Measurements from ENCODE around the gene PTCH1.

The PTCH1 gene

DNA sequence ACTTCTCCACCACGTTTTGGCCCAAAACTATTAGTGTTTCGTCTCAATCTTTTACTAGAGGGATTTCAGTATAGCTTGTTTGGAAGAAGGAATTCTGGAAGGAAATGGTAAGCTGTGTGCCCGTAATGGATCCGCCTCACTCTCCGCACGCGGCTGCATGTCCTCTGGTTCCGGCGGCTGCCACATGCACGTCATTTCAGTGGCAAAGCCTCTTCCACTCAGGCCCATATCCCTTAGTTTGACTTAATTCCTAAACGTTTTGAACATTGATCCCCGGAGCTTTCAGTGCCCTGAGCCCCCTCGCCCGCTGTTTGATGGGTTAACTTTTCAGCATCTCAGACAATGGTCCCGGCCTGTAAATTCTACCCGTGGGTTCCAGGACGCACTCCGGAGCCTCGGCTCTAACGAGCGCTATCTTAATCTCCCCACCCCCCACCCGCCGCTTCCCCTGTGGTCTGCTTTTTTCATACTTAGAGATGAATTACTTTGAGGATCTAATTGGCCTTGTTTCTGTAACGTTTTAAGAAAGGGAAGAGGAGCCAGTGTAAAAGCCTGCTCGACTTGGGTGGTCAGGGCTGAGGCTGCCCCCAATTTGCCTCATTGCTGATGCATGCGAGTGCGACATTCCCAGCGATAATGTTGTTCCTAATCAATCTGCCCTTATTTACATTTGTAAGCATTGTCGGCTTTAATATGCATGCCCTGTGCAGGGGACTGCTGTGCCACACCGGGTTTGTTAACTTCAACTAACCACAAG is 4.6 kb downstream of the PTCH1 start:
- Histone ChIP-seq H3K4me1 (ENCODE audit: insufficient read depth, low read length) (peaks cover 36% of the 10 kb centered on the region), H3K4me3 (ENCODE audit: low read length) (peak overlapping the region; percentile 79), H3K27me3 (ENCODE audit: insufficient read depth, low read length) (peaks cover 60% of the 10 kb centered on the region), H3K27ac (ENCODE audit: low read depth, low read length) (peak overlapping the region; percentile 90; the same call in 1 of the 2 replicates), H3K9ac (ENCODE audit: low read depth, low read length) (peak overlapping the region; percentile 64; the same call in 1 of the 2 replicates), H3K9me3 (ENCODE audit: insufficient read depth, low read depth, low read length) (no peaks in the 10 kb centered on the region), H3K36me3 (ENCODE audit: insufficient read depth, low read length) (no peaks in the 10 kb centered on the region)
- 2% methylated on average over 30 of the region's 30 CpGs for WGBS

- Histone ChIP-seq H3K27me3 (ENCODE audit: insufficient read depth, low read length) (peaks cover 54% of the 10 kb centered on the region), H3K4me3 (ENCODE audit: low read length) (peak overlapping the region; percentile 79), H3K9ac (ENCODE audit: low read depth, low read length) (peak overlapping the region; percentile 64), H3K4me1 (ENCODE audit: insufficient read depth, low read length) (peaks cover 36% of the 10 kb centered on the region), H3K9me3 (ENCODE audit: insufficient read depth, low read depth, low read length) (no peaks in the 10 kb centered on the region), H3K27ac (ENCODE audit: low read depth, low read length) (peak overlapping the region; percentile 90), H3K36me3 (ENCODE audit: insufficient read depth, low read length) (no peaks in the 10 kb centered on the region)
- 1% methylated on average over 6 of the region's 6 CpGs for WGBS
These were observed 5.2 kb downstream of the PTCH1 start for GRCh38 chr9:95511616-95511931.

DNA sequence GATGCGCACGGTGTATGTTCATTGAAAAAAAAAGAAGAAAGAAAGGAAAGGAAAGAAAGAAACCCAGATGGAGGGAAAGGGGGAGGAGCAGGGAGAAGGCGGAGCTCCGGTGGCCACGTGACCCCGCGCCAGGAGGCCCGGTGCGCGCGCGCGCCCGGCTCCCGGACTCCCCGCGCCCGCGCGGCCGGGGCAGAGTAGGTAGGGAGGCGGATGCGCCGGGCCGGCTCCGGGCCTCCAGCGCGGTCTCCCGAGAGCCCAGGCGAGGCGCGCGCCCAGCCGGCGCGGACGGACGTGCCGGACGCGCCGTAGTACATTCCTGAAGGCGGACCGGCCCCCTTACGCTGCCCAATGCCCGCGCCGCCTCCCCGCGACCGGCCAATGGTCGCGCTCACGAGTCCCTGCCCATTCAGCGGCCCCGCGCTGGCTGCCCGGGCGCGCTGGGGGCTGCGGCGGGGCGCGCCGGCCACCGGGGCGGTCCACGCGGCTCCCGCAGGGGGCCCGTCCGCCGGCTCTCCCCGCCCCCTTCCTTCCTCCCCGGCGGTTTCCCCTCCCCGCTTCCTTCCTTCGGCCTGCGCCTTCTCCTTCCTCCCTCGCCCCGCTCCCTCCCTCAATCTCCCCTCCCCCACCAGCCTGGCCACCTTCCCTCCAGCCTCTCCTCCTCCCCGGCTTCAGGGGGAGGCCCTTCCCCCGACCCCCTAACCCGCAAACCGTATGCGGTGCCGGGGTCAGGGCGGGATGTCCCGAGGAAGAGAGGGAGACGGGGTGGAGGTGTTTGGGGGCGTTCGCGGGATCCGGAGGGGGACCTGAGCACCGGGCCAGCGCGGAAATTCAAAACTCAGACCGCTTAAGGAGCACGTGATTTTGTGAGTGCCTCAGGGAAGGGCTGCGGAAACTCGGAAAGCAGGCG is 5.8 kb downstream of the PTCH1 start:
- Histone ChIP-seq H3K4me1 (ENCODE audit: insufficient read depth, low read length) (peaks cover 36% of the 10 kb centered on the region), H3K27me3 (ENCODE audit: insufficient read depth, low read length) (peaks cover 50% of the 10 kb centered on the region), H3K27ac (ENCODE audit: low read depth, low read length) (peak overlapping the region; percentile 90), H3K9ac (ENCODE audit: low read depth, low read length) (peak overlapping the region; percentile 64), H3K36me3 (ENCODE audit: insufficient read depth, low read length) (no peaks in the 10 kb centered on the region), H3K9me3 (ENCODE audit: insufficient read depth, low read depth, low read length) (no peaks in the 10 kb centered on the region), H3K4me3 (ENCODE audit: low read length) (peak overlapping the region; percentile 79)
- WGBS: under 1% methylated on average over 102 of the region's 102 CpGs

- WGBS: under 1% methylated on average over 32 of the region's 38 CpGs
- H3K36me3 ChIP-seq (ENCODE audit: insufficient read depth, low read length): no peaks in the 10 kb centered on the region
- no peaks in the 10 kb centered on the region for H3K9me3 ChIP-seq (ENCODE audit: insufficient read depth, low read depth, low read length)
- H3K27me3 ChIP-seq (ENCODE audit: insufficient read depth, low read length): peaks cover 43% of the 10 kb centered on the region
- H3K27ac ChIP-seq (ENCODE audit: low read depth, low read length): peak overlapping the region; percentile 90; the same call in 1 of the 2 replicates
- peak overlapping the region; percentile 64 for H3K9ac ChIP-seq (ENCODE audit: low read depth, low read length)
- H3K4me1 ChIP-seq (ENCODE audit: insufficient read depth, low read length): peaks cover 40% of the 10 kb centered on the region
- peak overlapping the region; percentile 79 for H3K4me3 ChIP-seq (ENCODE audit: low read length)
These were observed 6.7 kb downstream of the PTCH1 start for GRCh38 chr9:95509851-95510708.

GRCh38 chr9:95508968-95509850 is 7.6 kb downstream of the PTCH1 start:
- WGBS: under 1% methylated on average over 48 of the region's 48 CpGs
- Histone ChIP-seq H3K36me3 (ENCODE audit: insufficient read depth, low read length) (no peaks in the 10 kb centered on the region), H3K27ac (ENCODE audit: low read depth, low read length) (peak overlapping the region; percentile 90; the same call in 1 of the 2 replicates), H3K4me3 (ENCODE audit: low read length) (peak overlapping the region; percentile 79), H3K9me3 (ENCODE audit: insufficient read depth, low read depth, low read length) (no peaks in the 10 kb centered on the region), H3K4me1 (ENCODE audit: insufficient read depth, low read length) (peaks cover 38% of the 10 kb centered on the region), H3K27me3 (ENCODE audit: insufficient read depth, low read length) (peaks cover 40% of the 10 kb centered on the region), H3K9ac (ENCODE audit: low read depth, low read length) (peak overlapping the region; percentile 73)

- Histone ChIP-seq H3K27ac (ENCODE audit: low read depth, low read length) (peak overlapping the region; percentile 81; the same call in 1 of the 2 replicates), H3K9ac (ENCODE audit: low read depth, low read length) (peak overlapping the region; percentile 81), H3K36me3 (ENCODE audit: insufficient read depth, low read length) (peaks cover under 1% of the 10 kb centered on the region; the same call in 1 of the 2 replicates), H3K27me3 (ENCODE audit: insufficient read depth, low read length) (peaks cover 32% of the 10 kb centered on the region), H3K4me3 (ENCODE audit: low read length) (peak overlapping the region; percentile 79), H3K4me1 (ENCODE audit: insufficient read depth, low read length) (peaks cover 33% of the 10 kb centered on the region), H3K9me3 (ENCODE audit: insufficient read depth, low read depth, low read length) (no peaks in the 10 kb centered on the region)
- WGBS: under 1% methylated on average over 111 of the region's 111 CpGs
These were observed 8.4 kb downstream of the PTCH1 start for GRCh38 chr9:95508242-95508967.

GRCh38 chr9:95507464-95508241 is 9.1 kb downstream of the PTCH1 start:
- peak overlapping the region; percentile 81 for H3K9ac ChIP-seq (ENCODE audit: low read depth, low read length)
- WGBS: under 1% methylated on average over 30 of the region's 36 CpGs
- no peaks in the 10 kb centered on the region for H3K9me3 ChIP-seq (ENCODE audit: insufficient read depth, low read depth, low read length)
- peaks cover 25% of the 10 kb centered on the region for H3K4me1 ChIP-seq (ENCODE audit: insufficient read depth, low read length)
- H3K36me3 ChIP-seq (ENCODE audit: insufficient read depth, low read length): peaks cover 5% of the 10 kb centered on the region; the same call in 1 of the 2 replicates
- peak overlapping the region; percentile 79 for H3K4me3 ChIP-seq (ENCODE audit: low read length)
- peaks cover 24% of the 10 kb centered on the region for H3K27me3 ChIP-seq (ENCODE audit: insufficient read depth, low read length)
- peak overlapping the region; percentile 84 for H3K27ac ChIP-seq (ENCODE audit: low read depth, low read length)

DNA sequence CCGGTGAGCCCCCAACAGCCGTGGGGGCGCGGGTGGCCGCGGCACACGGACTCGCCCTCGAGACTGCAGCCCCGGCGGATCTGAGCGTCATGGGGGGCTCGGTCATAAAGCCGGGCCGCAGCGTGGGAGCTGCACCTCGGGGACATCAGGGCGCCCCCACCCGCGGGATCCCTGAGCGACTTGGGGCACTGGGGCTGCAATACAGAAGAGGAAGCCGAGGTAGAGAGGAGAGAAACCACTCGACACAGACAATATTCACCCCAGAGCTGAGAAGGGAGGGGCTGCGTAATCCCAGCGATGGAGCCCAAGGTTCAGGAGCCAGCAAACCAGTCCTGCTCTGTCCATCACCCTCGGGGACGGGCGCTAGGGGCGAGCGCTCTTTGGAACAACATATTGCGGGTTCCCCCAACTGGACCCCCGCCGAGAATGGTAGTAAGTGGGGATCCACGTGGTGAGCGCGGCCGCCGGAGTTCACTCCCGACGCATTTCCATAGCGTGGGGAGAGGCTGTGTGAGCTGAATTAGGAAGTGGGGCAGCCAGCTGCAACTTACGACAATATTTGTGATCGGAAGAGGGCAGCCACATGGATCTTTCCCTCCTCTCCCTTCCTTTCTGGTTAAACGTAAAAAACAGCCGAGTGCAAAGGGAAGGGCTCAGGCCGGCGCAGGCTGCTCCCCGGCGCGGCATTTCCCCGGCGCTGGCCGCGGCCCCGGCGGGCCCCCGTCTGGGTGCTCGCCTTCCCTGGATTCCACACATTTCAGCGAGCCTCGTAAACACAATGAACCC is 9.9 kb downstream of the PTCH1 start:
- Histone ChIP-seq H3K36me3 (ENCODE audit: insufficient read depth, low read length) (peaks cover 5% of the 10 kb centered on the region; the same call in 1 of the 2 replicates), H3K9ac (ENCODE audit: low read depth, low read length) (peak overlapping the region; percentile 81), H3K9me3 (ENCODE audit: insufficient read depth, low read depth, low read length) (no peaks in the 10 kb centered on the region), H3K27ac (ENCODE audit: low read depth, low read length) (peak overlapping the region; percentile 84), H3K27me3 (ENCODE audit: insufficient read depth, low read length) (peaks cover 17% of the 10 kb centered on the region; the same call in 1 of the 2 replicates), H3K4me1 (ENCODE audit: insufficient read depth, low read length) (peaks cover 21% of the 10 kb centered on the region), H3K4me3 (ENCODE audit: low read length) (peak overlapping the region; percentile 79)
- under 1% methylated on average over 59 of the region's 60 CpGs for WGBS

- under 1% methylated on average over 23 of the region's 23 CpGs for WGBS
- Histone ChIP-seq H3K4me1 (ENCODE audit: insufficient read depth, low read length) (peaks cover 21% of the 10 kb centered on the region), H3K36me3 (ENCODE audit: insufficient read depth, low read length) (peaks cover 5% of the 10 kb centered on the region; the same call in 1 of the 2 replicates), H3K9me3 (ENCODE audit: insufficient read depth, low read depth, low read length) (no peaks in the 10 kb centered on the region), H3K4me3 (ENCODE audit: low read length) (peak overlapping the region; percentile 79), H3K27me3 (ENCODE audit: insufficient read depth, low read length) (peaks cover 13% of the 10 kb centered on the region; the same call in 1 of the 2 replicates), H3K9ac (ENCODE audit: low read depth, low read length) (peak overlapping the region; percentile 81), H3K27ac (ENCODE audit: low read depth, low read length) (peak overlapping the region; percentile 84; the same call in 1 of the 2 replicates)
These were observed 10.4 kb downstream of the PTCH1 start for GRCh38 chr9:95506428-95506677.

Data from HUES64 (cell line).